Gastroesophageal sphincter (tissue), 4 donors: ENCODE data around the gene PDE3A. TPM values are rescaled to one million over a fixed set of nuclear protein-coding genes. Genes with fewer than 3 reads are reported as not detected.
A peak's percentile ranks its signal among the peaks of the same experiment; 100 is the strongest.

Source experiments
- ATAC-seq: fragments of 150-250 bp; one replicate; pipeline ENCODE4 v1.9.1; 2016; ENCODE audit warnings: mild to moderate bottlenecking, moderate library complexity
- H3K27ac ChIP-seq, 4 donors: fragments of 200-600 bp; sonication (generic) in 3 of 4; 1 replicate in 3 of 4; 2 replicates in 1 of 4; pipeline ENCODE4 v1.5.1; 2016 to 2019
- H3K27me3 ChIP-seq: fragments of 200-600 bp; sonication (generic); one replicate; pipeline ENCODE4 v1.5.1; 2019
- H3K36me3 ChIP-seq, 2 donors: fragments of 200-600 bp; sonication (generic); one replicate each; pipeline ENCODE4 v1.5.1; 2019; ENCODE audit warnings: control low read depth in 1 of 2
- H3K4me1 ChIP-seq, 3 donors: fragments of 200-600 bp; sonication (generic); 1 replicate in 2 of 3; 2 replicates in 1 of 3; pipeline ENCODE4 v1.5.1; 2016 to 2019; ENCODE audit warnings: control low read depth in 2 of 3
- H3K4me3 ChIP-seq, 2 donors: fragments of 200-600 bp; sonication (generic); one replicate each; pipeline ENCODE4 v1.5.1; 2019; ENCODE audit warnings: mild to moderate bottlenecking in 1 of 2, moderate library complexity in 1 of 2
- H3K9me3 ChIP-seq, 3 donors: fragments of 200-600 bp; sonication (generic); one replicate each; pipeline ENCODE4 v1.5.1; 2017 to 2019; ENCODE audit warnings: control low read depth in 2 of 3
- EP300 ChIP-seq: sonication (generic); formaldehyde crosslinking; IDR thresholded peaks from one replicate; pipeline ENCODE4 v1.6.1; 2017; ENCODE audit warnings: antibody characterized with exemption, mild to moderate bottlenecking
- POLR2A ChIP-seq, 2 donors: fragments of 450-650 bp; IDR thresholded peaks; one replicate each; pipeline ENCODE4 v1.6.1; 2017; ENCODE audit warnings: antibody characterized with exemption in 2 of 2, mild to moderate bottlenecking in 2 of 2, moderate library complexity in 1 of 2
- POLR2AphosphoS5 ChIP-seq: sonication (generic); formaldehyde crosslinking; IDR thresholded peaks from one replicate; pipeline ENCODE4 v1.6.1; 2017; ENCODE audit warnings: antibody characterized with exemption
- whole genome bisulfite sequencing, 2 donors: methylation state at CpG; one replicate each; pipeline ENCODE4 v1.1.5; 2018; ENCODE audit warnings: low coverage in 1 of 2; 5-methylcytosine and 5-hydroxymethylcytosine counted together
- total RNA-seq, 4 donors: library from RNA; depleted of rRNA; stranded (reverse); fragments of >200 nt; gene quantifications; one replicate each; pipeline ENCODE4 v1.1.0, GENCODE V29; 2016
- TF ChIP-seq, protein P1 (sequence below), 4 experiments: fragments of 200-600 bp in 2 of 4; fragments of 450-650 bp in 2 of 4; sonication (generic) in 1 of 4; IDR thresholded peaks; one replicate each; pipeline ENCODE4 v1.5.1; 2017 to 2019; ENCODE audit warnings: antibody characterized with exemption in 4 of 4, mild to moderate bottlenecking in 2 of 4, moderate library complexity in 2 of 4

The PDE3A gene
- total RNA-seq, 4 donors from 2014 or later: 104 to 194 (median 139) TPM

- Histone ChIP-seq H3K36me3 (no peaks in the 10 kb centered on the region), H3K4me1 (peaks cover 0 to 12% (median 3%) of the 10 kb centered on the region in 3 donors), H3K27ac (peak overlapping the region; percentile 93 to 98 (median 96)), H3K4me3 (peak overlapping the region; percentile 75 to 79), H3K9me3 (no peaks in the 10 kb centered on the region), H3K27me3 (no peaks in the 10 kb centered on the region)
- 7 to 18% methylated on average over 1 to 2 of the region's 3 CpGs for WGBS, 2 donors
- ATAC-seq: no peak
- TF ChIP-seq, protein P1, sequence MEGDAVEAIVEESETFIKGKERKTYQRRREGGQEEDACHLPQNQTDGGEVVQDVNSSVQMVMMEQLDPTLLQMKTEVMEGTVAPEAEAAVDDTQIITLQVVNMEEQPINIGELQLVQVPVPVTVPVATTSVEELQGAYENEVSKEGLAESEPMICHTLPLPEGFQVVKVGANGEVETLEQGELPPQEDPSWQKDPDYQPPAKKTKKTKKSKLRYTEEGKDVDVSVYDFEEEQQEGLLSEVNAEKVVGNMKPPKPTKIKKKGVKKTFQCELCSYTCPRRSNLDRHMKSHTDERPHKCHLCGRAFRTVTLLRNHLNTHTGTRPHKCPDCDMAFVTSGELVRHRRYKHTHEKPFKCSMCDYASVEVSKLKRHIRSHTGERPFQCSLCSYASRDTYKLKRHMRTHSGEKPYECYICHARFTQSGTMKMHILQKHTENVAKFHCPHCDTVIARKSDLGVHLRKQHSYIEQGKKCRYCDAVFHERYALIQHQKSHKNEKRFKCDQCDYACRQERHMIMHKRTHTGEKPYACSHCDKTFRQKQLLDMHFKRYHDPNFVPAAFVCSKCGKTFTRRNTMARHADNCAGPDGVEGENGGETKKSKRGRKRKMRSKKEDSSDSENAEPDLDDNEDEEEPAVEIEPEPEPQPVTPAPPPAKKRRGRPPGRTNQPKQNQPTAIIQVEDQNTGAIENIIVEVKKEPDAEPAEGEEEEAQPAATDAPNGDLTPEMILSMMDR (IDR thresholded peaks at IDR 0.05): no peak
- TF ChIP-seq POLR2AphosphoS5: no peak
- no peak for TF ChIP-seq POLR2A (IDR thresholded peaks at IDR 0.05)
- TF ChIP-seq EP300: no peak
These were observed 689 bp upstream of the PDE3A start for GRCh38 chr12:20367583-20368113.

GRCh38 chr12:20368651-20369304 lies 441 bp downstream of the PDE3A start:
- TF ChIP-seq POLR2AphosphoS5 (no peak), POLR2A (IDR thresholded peaks at IDR 0.05) (peak in 1 of 2 donors; percentile 22), EP300 (no peak)
- TF ChIP-seq, protein P1 (IDR thresholded peaks at IDR 0.05): peak in 1 of 4 experiments; percentile 18
- peak overlapping the region; percentile 93 to 98 (median 96) for H3K27ac ChIP-seq
- H3K36me3 ChIP-seq: no peaks in the 10 kb centered on the region
- no peaks in the 10 kb centered on the region for H3K9me3 ChIP-seq
- H3K27me3 ChIP-seq: no peaks in the 10 kb centered on the region
- WGBS, 2 donors: 0% methylated on average over 6 of the region's 50 CpGs; no CpG with 5 or more reads in 1 of the 2 donors
- peaks cover 0 to 18% (median 3%) of the 10 kb centered on the region in 3 donors for H3K4me1 ChIP-seq
- ATAC-seq: peak; percentile 29
- H3K4me3 ChIP-seq: peak overlapping the region; percentile 75 to 79

GRCh38 chr12:20369305-20370013 lies 1.1 kb downstream of the PDE3A start:
- Histone ChIP-seq H3K4me1 (peaks cover 0 to 24% (median 3%) of the 10 kb centered on the region in 3 donors), H3K36me3 (no peaks in the 10 kb centered on the region), H3K4me3 (peak overlapping the region; percentile 75 to 79), H3K9me3 (no peaks in the 10 kb centered on the region), H3K27ac (peak overlapping the region; percentile 93 to 98 (median 96)), H3K27me3 (no peaks in the 10 kb centered on the region)
- WGBS, 2 donors: no CpG with 5 or more reads among the region's 63 CpGs
- peak; percentile 83 for ATAC-seq
- TF ChIP-seq EP300: no peak
- TF ChIP-seq, protein P1 (IDR thresholded peaks at IDR 0.05): peak in 3 of 4 experiments; percentile 52 to 63 (median 58)
- TF ChIP-seq POLR2A (IDR thresholded peaks at IDR 0.05): peak; percentile 76 to 84
- peak; percentile 85 for TF ChIP-seq POLR2AphosphoS5

- WGBS, 2 donors: 0 to 3% methylated on average over 4 to 6 of the region's 21 CpGs
- peak overlapping the region; percentile 75 to 79 for H3K4me3 ChIP-seq
- no peaks in the 10 kb centered on the region for H3K27me3 ChIP-seq
- no peaks in the 10 kb centered on the region for H3K9me3 ChIP-seq
- no peaks in the 10 kb centered on the region for H3K36me3 ChIP-seq
- TF ChIP-seq, protein P1 (IDR thresholded peaks at IDR 0.05): no peak
- TF ChIP-seq POLR2A (IDR thresholded peaks at IDR 0.05): no peak
- TF ChIP-seq EP300: no peak
- TF ChIP-seq POLR2AphosphoS5: no peak
- peak overlapping the region; percentile 93 to 98 (median 96) for H3K27ac ChIP-seq
- ATAC-seq: peak; percentile 9
- peaks cover 0 to 29% (median 3%) of the 10 kb centered on the region in 3 donors for H3K4me1 ChIP-seq
These were observed 1.7 kb downstream of the PDE3A start for GRCh38 chr12:20370014-20370386.
